HG03442 (cell line): ENCODE results near the gene TTC9.

Experiments
- ATAC-seq: cut with Tn5 transposase; IDR thresholded peaks from one replicate; pipeline ENCODE4 v1.9.1; 2021; ENCODE audit warnings: mild to moderate bottlenecking, moderate library complexity; ENCODE audit not compliant: unreplicated experiment

TTC9 gene

DNA sequence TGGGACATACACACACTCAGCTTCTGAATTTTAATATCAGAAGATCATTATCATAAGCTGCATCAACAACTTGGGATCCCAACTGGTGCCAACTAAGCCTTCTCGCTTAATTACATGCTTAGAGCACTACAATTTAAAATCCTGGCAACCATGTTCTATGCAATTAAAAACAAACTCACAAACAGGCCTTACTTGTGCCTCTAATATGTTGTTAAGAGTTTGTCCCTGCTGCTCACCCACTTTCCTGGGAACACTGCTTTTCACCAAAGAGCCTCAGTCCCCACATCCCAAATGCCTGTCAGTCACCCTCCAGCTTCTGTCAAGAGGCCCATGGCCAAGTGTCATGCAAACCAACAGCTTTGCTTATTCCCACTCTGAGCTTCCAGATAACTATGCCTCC is 69.7 kb downstream of the TTC9 start:
- ATAC-seq: no peak

DNA sequence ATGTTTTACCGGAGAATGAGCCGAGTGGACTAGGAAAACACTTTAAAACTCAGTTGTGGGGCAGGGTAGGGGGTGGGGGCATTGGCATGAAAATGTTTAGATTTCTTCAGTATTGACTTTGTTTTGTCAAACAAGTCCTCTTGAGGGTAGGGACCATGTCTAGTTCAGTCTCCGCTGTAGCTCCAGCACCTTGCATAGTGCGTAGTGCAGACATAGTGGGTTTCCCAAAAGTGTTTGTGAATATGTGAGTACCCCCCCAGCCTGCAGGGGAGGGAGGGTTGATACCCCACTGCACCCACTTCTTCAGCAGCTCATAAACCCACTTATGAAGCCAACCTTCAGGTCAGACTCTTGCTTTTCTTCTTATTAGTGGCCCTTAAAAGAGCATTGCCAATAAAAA is 71.4 kb downstream of the TTC9 start:
- ATAC-seq: no peak

DNA sequence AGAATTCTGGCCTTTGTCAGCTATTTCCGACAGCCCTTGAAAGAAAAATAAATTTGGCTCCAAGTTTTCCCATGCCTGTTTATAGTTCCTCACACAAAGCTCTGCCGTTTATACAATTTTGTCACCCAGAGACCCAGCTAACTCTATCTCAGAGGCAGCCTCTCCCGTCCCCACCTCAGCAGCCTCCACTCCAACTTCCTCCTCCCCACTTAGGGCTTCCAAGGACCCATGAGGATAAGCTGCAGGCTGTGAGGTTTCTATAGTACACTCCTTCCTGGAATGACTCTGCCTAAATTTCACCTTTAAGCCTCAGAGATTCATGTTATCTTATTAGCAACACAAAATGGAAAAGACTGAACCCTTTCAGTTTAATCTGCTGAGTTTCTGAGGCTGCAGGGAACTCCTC is 71.8 kb downstream of the TTC9 start:
- no peak for ATAC-seq

DNA sequence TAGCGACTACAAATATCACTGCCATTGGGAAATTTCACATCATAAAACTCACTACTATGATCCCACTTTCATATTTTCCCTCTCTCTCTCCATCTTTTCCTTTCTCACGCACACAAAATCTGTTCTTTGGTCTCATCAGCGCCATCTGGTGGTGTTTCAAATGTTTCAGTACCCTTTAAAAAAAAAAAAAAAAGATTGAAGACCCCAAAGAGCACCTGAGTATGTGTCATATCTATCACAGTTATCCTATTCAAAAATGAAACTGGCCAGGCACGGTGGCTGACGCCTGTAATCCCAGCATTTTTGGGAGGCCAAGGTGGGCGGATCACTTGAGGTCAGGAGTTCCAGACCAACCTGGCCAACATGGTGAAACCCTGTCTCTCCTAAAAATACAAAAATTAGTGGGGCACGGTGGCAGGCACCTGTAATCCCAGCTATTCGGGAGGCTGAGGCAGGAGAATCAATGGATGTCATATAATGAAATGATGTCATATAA is 72.4 kb downstream of the TTC9 start:
- no peak for ATAC-seq

DNA sequence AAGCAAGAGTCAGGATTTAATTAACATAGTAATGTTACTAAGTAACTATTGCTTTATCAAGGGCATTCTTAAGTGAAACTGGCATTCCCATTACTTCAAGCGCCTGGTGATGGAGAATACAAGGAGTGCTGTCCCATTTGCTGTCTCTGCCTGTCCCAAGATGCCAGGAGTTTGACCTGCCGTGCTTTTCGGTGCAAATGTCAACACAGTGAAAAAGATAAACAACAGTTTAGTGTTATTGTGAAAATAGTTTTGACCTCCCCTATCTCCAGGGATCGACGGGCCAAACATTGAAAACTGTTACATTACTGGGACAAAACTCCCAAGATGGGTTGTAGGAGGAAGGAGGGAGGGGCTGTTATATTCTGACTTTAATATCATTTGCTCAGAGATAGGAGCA is 74.8 kb downstream of the TTC9 start:
- no peak for ATAC-seq

DNA sequence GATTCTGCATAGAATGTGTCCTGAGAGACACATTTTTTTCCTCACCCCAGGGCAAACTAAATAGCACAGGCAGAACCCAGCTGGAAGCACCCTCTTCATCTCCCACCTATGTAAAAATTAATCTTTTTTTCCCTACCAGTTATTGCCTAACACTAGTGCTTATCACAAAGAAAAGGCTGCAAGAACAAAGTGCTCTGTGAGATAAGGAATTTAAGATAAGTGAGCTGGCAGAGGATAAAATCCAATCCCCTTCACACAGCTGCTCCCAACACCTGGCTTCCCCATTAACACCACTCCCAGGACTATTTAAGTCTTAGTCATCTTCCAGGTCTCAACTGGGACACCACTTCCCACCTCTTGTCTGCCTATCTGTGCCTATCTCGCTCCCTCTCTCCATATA is 75.2 kb downstream of the TTC9 start:
- ATAC-seq: no peak

DNA sequence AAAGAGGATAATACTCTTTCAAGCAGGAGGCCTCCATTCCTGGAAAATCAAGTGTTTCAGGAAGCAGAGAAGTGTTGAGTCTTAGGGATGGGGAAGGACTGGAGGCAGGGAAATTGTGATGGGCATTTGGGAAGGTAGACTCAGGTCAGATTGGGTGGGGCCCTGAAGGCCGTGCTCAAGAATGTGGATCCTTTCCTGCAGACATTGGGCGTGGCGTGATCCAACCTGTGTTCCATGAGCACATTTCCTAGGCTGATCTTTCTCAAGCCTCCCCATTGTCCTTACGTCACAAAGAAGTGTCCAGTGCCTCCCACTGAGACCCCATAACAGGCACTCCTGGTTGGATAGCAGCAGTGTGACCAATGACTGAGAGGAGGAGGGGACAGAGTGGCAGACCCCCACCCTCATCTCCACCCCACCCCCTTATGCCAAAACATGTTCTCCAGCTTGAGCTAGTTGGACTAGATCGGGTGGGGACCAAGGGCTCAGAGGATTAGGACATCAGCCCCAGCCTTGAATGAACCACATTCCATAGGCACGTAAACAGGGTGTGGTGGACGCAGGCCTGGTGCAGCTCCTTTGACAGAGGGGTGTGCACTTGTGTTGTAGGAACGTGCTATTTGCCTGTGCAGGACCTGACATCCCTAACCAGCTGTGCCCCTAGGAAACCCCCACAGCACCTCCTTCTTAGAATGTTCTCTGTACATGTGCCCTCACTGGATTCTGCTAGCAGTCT is 76.8 kb downstream of the TTC9 start:
- ATAC-seq: no peak

DNA sequence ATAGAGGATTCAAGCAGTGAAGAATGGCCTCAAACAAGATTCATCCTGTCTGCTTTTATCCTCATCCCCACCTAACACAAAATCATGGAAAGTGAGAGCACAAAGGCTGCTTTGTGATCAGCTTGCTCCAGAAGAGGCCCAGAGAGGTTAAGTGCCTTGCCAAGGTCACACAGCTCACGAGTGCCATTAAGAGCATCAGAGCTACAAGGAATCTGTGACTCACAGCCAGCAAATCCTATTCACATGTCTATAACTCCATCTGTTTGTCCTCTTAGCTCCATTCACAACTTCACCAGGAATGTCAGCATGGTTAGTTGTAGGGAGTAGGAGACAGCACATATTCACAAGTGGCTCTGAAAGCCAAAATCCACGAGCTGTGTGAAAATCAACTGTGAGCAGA is 79.8 kb downstream of the TTC9 start:
- ATAC-seq: no peak

DNA sequence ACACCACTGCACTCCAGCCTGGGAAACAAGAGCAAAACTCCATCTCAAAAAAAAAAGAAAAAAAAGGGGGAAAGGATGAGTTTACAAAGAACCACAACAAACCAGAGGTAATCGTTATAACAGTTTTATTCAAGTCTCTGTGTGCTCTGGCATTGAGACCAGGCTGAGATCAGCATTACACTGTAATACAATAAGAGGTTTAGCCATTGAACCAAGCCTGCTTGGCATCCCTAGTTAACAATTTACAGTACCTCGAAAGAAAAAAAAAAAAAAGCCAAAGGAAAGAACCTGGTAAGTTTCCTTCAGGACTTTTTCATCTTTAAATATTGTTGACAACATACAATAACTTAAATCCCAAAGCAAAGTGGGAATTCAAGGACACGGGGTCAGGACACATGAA is 80.7 kb downstream of the TTC9 start:
- ATAC-seq: no peak

DNA sequence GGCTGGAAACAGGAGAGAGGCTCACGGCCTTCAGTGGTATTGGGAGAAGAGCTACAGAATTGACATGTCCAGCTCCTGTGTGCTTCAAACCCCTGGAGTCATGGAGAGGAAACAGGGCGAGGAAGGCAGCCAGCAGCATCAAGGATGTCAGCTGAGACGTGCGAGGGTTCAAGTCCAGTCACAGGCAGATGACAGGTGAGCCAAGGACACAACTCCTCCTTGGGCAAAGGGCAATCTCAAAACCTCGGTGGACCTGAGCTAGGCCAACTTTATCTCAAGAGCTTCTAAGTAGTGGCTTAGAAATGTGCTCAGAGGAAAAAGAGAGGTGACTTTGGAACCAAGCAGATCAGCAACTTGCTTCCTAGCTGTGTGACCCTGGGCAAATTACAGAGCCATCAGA is 81.6 kb downstream of the TTC9 start:
- no peak for ATAC-seq

DNA sequence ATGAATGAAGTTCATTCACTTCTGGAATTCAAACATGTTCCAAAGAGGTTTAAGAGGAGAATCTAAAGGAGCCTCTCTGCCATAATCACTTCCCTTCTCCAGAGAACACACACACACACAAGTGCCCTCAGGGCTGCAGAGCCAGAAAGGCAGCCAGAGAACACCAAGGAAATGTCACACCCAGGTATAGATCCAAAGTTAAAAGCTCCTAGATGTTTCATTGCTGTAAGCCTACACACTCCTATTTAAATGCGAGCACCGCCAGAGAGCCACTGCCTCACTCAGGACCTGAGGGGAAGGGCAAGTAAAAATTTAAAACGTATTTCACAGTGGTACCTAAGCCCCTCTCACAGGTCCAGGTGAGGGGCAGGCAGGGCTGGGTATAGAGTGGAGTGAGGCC is 82.4 kb downstream of the TTC9 start:
- ATAC-seq: no peak

DNA sequence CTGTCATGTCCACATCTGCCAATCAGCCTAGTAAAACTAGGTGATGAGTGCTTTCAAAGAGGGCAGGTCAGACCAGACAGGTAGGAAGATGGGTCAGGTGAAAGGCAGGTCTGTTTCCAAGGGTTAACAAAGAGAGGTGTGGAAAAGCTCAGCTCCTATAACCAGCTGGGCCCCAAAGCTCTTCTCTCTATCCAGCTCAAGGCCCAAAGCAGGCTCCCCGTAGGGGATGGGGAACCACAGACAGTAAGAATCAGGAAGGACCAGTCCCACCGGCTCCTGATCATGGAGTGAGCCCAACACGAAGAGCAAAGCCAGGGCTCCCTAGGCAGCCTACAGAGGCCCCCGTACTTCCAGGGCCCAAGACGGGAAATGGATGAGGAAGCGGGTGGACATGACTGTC is 83.2 kb downstream of the TTC9 start:
- no peak for ATAC-seq
